ENCODE results near the gene IL11. TPM values are rescaled to one million over a fixed set of nuclear protein-coding genes. Genes with fewer than 3 reads are reported as not detected.
"Not testable (repeated sequence)": the region's sequence is repeated elsewhere in the genome, so short reads cannot be mapped to it uniquely, and the experiment has no call there.

Gene IL11
- total RNA-seq (2014; rRNA removed; shearing (Covaris generic)): 52.7 and 56.0 TPM in 2 replicates
- polyA plus RNA-seq (2015; cell fraction: cytosol; rRNA removed): 34.5 and 41.4 TPM in 2 replicates
- polyA plus RNA-seq (2015; cell fraction: nucleus; rRNA removed): 28.4 and 32.7 TPM in 2 replicates

DNA sequence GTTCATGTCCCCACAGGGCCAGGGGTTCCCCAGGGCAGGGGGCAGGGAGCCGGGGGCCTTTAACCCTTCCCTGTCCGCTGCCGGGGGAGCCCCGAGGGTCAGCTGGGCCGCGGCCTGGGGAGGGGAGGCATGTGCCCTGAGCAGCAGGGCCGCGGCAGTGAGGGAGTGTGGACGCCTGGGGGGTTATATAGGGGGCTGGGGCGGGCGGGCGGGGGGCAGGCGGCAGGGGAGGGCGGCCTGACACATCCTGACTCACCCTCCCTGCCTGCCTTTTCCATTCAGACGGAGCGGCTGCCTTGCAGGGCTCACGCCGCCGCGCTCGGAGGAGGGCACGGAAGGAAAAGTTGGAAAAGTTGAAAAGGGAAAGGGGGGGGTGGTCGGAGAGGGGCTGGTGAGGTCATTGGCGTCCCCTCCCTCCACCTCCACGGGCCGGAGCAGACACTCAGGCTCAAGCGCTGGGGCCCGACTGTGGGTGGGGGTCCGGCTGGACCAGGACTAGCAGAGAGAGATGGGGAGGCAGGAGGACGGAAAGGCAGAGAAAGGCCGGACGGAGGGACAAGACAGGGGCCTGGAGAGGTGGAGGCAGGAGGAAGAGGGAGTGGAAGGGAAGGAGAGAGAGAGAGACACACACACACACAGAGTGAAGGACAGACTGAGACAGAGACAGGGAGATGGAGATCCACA, at the start of gene IL11:
IL11 (minus strand) TSS at position 159 of the 684 bp plus-strand sequence; CDS start at position 6, 153 bp downstream.
- DNase-seq (ENCODE audit: low read depth): peak; percentile 74

DNA sequence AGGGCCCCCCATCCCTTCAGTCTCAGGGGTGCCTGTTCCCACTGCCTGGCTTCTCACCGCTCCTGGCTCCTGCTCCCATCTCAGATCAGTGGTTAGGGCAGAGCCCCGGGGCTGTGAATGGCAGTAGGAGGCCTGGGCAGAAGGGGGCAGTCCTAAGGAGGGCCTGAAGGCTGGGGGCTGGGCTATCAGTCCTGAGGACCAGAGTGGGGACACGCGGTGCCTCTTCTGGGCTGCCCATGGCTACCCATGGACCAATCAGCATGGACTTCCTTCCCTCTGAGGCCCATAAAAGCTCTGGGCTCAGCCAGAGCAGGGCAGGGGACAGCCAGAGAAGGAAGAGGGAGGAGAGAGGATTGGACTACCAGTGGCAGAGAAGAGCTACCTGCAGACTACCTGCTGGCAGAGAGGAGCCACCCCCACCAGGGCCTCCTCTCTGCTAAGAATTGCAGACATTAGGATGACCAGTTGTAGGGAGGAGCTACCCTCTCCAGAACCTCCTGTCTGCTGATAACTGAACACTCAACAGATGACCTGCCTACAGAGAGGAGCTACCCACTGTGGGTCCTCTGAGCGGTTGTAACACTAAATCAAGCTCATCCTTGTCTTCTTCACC, 49.5 kb upstream of the IL11 start:
- DNase-seq (ENCODE audit: low read depth): no peak

DNA sequence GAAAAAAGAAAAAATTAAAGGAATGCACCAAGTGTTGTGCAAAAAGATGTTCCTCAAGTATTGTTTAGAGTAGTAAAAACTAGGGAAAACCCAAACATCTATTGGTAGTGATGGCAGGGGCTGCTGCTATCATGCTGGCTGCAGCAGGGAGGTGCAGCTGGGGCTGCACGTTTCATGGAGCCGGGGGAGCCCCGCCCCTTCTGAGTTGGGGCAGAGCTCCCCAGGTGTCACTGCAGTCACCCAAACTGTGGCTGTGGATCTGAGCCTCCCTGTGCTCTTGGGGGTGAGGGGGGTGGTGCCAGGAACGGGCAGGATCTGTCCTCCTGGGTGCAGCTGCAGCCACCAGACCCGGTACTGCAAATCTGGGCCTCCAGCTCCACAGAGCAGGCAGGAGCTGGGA, 48.8 kb upstream of the IL11 start:
- DNase-seq (ENCODE audit: low read depth): no peak

DNA sequence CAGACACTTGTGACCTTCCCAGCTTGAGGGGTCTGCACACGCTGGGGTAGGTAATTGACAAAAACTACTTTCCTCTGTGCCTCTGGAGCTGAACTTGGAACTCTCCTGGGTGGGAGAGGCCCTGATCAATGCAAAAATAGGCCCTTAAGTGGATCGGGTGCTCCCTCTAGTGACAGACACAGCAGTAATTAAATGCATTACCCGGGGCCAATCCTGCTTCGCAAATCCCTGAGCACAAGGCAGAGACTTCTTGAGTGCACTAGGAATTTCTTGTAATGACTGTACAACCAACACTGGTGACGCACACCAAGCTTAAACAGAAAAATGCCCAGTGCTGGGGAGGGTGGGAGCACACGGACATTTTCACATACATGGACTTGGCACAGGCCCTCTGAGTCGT, 47.9 kb upstream of the IL11 start:
- DNase-seq (ENCODE audit: low read depth): peak; percentile 84

DNA sequence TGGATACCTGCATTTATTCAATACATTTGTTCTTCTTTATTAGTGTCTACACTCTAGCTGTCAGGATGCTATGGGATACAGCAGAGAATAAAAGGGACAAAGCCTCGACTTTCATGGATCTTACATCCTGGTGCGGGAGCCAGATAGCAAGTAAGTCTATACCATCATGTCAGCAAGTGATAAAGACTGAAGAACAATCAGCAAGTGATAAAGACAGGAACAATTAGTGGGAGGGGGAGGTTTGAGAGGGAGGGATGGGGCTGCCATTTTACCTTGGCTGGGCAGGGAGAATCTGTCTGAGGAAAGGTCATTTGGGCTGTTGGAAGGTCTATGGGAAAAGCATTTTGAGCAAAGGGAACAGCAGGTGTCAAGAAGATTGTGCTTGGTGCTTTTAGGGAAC, 39.9 kb upstream of the IL11 start:
- no peak for DNase-seq (ENCODE audit: low read depth)

DNA sequence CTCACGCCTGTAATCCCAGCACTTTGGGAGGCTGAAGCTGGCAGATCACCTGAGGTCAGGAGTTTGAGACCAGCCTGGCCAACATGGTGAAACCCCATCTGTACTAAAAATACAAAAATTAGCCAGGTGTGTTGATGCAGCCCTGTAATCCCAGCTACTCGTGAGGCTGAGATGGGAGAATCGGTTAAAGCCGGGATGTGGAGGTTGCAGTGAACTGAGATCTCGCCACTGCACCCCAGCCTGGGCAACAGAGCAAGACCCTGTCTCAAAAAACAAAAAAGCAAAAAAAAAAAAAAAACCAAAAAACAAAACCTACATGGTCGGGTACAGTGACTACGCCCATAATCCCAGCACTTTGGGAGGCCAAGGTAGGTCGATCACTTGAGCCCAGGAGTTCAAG, 38.9 kb upstream of the IL11 start:
- not testable (repeated sequence) for DNase-seq (ENCODE audit: low read depth)

GRCh38 chr19:55408533-55408872, 38.2 kb upstream of the IL11 start:
- no peak for DNase-seq (ENCODE audit: low read depth)

- DNase-seq (ENCODE audit: low read depth): peak; percentile 99
Measured at GRCh38 chr19:55407800-55408532, 37.7 kb upstream of the IL11 start.

GRCh38 chr19:55407550-55407799, 37.2 kb upstream of the IL11 start, which contains the start of gene UBE2S:
UBE2S (minus strand) TSS chr19:55407788; CDS start chr19:55407589, 199 bp downstream.
- DNase-seq (ENCODE audit: low read depth): not testable (repeated sequence)

DNA sequence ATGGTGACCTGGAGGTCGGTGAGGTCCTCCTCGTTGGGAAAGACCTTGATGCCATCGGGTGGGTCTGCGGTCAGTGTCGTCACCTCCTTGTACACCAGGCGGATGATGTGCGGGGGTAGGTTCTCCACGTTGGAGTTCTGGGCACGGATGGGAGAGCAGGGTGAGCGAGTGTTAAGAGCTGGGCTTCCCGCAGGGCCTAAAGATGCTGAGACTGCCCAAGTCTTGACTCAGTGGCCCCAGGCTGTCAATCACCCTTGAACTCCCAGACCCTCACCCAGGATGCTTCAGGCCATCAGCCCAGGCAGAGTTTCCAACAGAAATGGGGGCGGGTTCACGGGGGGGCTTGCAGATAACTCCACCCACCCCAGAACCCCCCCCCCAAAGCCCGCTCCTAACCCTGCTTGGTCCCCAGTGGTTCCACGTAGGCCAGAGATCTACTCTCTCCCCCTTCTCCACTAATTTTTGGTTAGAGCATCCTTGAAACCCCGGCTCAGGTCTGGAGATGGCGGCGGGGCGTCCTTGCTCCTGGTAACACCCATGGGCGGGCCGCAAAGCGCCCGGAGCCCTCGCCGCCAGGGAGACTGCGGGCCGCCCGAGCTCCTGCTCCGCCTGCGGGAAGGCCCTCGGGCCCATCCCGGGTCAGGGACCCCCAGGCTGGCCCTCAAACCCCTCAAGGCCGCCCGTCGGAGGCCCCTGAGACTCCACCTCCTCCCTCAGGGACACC, 36.7 kb upstream of the IL11 start:
- no peak for DNase-seq (ENCODE audit: low read depth)

- no peak for DNase-seq (ENCODE audit: low read depth)
Measured at GRCh38 chr19:55406091-55406825, 36.0 kb upstream of the IL11 start.

DNA sequence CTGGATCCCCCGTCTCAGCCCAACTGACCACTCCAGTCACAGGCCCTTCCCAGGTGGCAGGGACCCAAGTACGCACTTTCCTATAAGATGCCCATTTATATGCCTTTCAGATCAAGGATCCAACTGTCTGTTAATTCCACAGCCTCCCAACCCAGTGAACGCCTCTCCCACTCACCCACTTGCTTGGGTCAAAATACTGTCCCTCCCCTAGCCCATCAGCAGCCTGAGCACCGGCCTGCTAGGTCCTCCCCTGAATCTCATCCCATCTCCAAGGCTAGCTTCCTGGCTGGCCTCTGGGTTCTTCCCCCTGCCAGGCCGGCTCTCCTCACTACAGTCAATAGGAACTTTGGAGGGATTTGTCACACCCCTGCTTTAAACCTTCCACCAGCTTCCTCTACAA, 35.4 kb upstream of the IL11 start:
- no peak for DNase-seq (ENCODE audit: low read depth)

GRCh38 chr19:55402509-55402908, 32.2 kb upstream of the IL11 start:
- DNase-seq (ENCODE audit: low read depth): no peak

DNA sequence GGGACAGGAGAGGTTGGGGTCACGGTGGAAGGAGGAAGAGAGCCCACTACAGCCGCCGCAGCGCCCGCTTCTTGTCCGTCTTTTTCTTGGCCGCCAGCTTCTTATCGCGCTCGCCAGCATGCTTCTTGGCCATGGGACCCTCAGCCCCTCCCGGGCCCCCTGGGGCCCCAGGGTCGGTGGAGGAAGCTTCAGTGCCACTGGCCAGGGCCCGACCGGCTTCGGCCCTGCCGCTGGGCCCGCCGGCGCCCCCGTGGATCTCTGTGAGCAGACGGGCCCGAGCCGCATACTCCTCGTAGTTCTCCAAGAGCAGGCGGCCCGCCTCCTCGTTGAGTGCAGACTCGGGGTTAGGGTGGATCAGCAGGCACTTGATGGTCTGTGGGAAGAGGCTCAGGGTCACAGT, 31.1 kb upstream of the IL11 start:
- not testable (repeated sequence) for DNase-seq (ENCODE audit: low read depth)

DNA sequence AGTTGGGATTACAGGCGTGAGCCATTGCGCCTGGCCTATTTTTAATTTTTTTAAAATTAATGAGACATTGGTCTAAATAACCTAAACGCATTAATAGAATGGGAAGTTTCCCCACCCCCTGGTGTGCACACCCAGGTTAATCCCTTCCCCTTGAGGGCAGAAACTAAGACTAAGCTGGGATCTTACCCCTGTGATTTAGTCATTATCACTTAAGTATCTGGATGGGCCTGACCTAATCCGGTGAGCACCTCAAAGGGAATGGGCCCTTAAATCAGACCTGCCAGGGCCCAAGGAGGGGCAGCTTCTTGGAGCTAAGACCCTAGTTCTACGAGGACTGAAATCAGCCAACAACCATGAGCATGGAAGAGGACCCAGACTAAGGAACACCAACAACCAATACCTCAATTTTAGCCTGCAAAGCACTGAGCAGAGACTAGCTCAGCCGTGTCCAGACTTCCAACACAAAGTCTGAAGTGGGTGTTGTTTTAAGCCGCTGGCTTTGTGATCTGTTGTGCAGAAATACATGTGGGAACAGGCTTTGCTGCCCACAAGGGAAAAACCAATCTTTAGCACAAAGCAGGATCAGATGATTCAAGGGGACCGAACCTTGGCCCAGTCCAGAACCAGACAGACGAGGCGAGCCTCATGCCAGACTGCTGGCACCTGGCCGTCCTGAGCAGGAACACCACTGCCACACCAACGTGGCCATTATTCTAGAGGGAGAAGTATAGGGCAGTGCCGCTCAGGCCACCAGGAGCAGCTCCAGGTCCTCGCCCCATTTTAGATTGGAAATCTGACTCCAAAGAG, 30.2 kb upstream of the IL11 start:
- no peak for DNase-seq (ENCODE audit: low read depth)

- no peak for DNase-seq (ENCODE audit: low read depth)
Measured at GRCh38 chr19:55398200-55398925, 28.1 kb upstream of the IL11 start.

- no peak for DNase-seq (ENCODE audit: low read depth)
Measured at GRCh38 chr19:55392820-55393761, 22.8 kb upstream of the IL11 start.

Measured in HT1080 (cell line).